B cell (primary cell): Measurements from ENCODE around the gene CTNNA3. TPM values are rescaled to one million over a fixed set of nuclear protein-coding genes. Genes with fewer than 3 reads are reported as not detected.

ENCODE experiments used
- ATAC-seq: fragments of 200-7000 bp; cut with Tn5 transposase; one replicate; pipeline ENCODE4 v1.10.0; 2021; ENCODE audit warnings: low read depth, mild to moderate bottlenecking, moderate number of reproducible peaks, moderate library complexity
- CTCF ChIA-PET: fragments of 350-600 bp; sonication (Branson Sonifier 250); formaldehyde crosslinking; loops from one replicate; lab custom pipeline; 2021; ENCODE audit warnings: antibody characterized with exemption, inconsistent platforms; lab: Charles Lee
- POLR2A ChIA-PET: fragments of 350-600 bp; sonication (Branson Sonifier 250); formaldehyde crosslinking; loops from one replicate; lab custom pipeline; 2021; ENCODE audit warnings: antibody characterized with exemption; lab: Charles Lee
- DNase-seq: peaks from one replicate; pipeline ENCODE4 v3.0.0; 2013
- H2AFZ ChIP-seq: 2 replicates; pipeline ENCODE4 v1.6.1; 2012; ENCODE audit warnings: mild to moderate bottlenecking, low read depth, low read length; ENCODE audit not compliant: insufficient read depth, poor library complexity, severe bottlenecking
- H3K27ac ChIP-seq, 2 donors: 1 replicate in 1 of 2; 2 replicates in 1 of 2; pipeline ENCODE4 v1.5.1; 2012 to 2013; ENCODE audit warnings: low read length in 2 of 2, mild to moderate bottlenecking in 2 of 2, moderate library complexity in 1 of 2
- H3K27me3 ChIP-seq, 4 experiments: fragments of 200-600 bp in 1 of 4; sonication (generic) in 1 of 4; replicated peaks in 1 of 4; 1 replicate in 2 of 4; 2 replicates in 2 of 4; pipeline versions ENCODE4 v1.6.1 to v1.7.0; 2013 to 2016; ENCODE audit warnings: low read length in 3 of 4, mild to moderate bottlenecking in 2 of 4, mixed read lengths in 1 of 4, moderate library complexity in 1 of 4; ENCODE audit not compliant: insufficient read depth in 4 of 4, control insufficient read depth in 3 of 4; ENCODE audit errors: control extremely low read depth in 1 of 4
- H3K36me3 ChIP-seq, 2 experiments: replicated peaks in 1 of 2; 1 replicate in 1 of 2; 2 replicates in 1 of 2; pipeline versions ENCODE4 v1.6.1 to v1.7.1; 2013; ENCODE audit warnings: low read length in 1 of 2; ENCODE audit not compliant: insufficient read depth in 2 of 2, control insufficient read depth in 1 of 2; ENCODE audit errors: control extremely low read depth in 1 of 2, extremely low read depth in 1 of 2
- H3K4me1 ChIP-seq, 2 donors: fragments of 200-600 bp in 1 of 2; sonication (generic) in 1 of 2; 1 replicate in 1 of 2; 2 replicates in 1 of 2; pipeline versions ENCODE4 v1.5.1 to v1.6.1; 2013 to 2017; ENCODE audit warnings: low read length in 2 of 2; ENCODE audit not compliant: control insufficient read depth in 2 of 2, insufficient read depth in 2 of 2
- H3K4me2 ChIP-seq: replicated peaks from 2 replicates; pipeline ENCODE3; 2012; ENCODE audit warnings: mild to moderate bottlenecking, low read depth, low read length; ENCODE audit not compliant: poor library complexity, severe bottlenecking
- H3K4me3 ChIP-seq, 5 experiments: fragments of 200-600 bp in 1 of 5; sonication (generic) in 1 of 5; 1 replicate in 3 of 5; 2 replicates in 2 of 5; pipeline versions ENCODE4 v1.5.1 to v1.7.0; 2011 to 2016; ENCODE audit warnings: low read length in 4 of 5, mild to moderate bottlenecking in 4 of 5, low read depth in 2 of 5, control low read depth in 1 of 5, moderate library complexity in 1 of 5; ENCODE audit not compliant: insufficient read depth in 1 of 5; ENCODE audit errors: control extremely low read depth in 1 of 5, extremely low read depth in 1 of 5
- H3K79me2 ChIP-seq: fragments of 200-600 bp; sonication (generic); one replicate; pipeline ENCODE4 v1.6.0; 2016; ENCODE audit warnings: low read length; ENCODE audit not compliant: control insufficient read depth, insufficient read depth
- H3K9ac ChIP-seq: fragments of 200-600 bp; sonication (generic); 2 replicates; pipeline ENCODE4 v1.6.1; 2017; ENCODE audit warnings: mild to moderate bottlenecking, low read length, moderate library complexity
- H3K9me3 ChIP-seq, 3 donors: one replicate each; pipeline versions ENCODE4 v1.6.1 to v1.7.1; 2013; ENCODE audit warnings: low read length in 2 of 3; ENCODE audit not compliant: control insufficient read depth in 2 of 3, insufficient read depth in 1 of 3; ENCODE audit errors: control extremely low read depth in 1 of 3
- H4K20me1 ChIP-seq: 2 replicates; pipeline ENCODE4 v1.6.0; 2012; ENCODE audit warnings: mild to moderate bottlenecking, low read length; ENCODE audit not compliant: insufficient read depth, control insufficient read depth, poor library complexity, severe bottlenecking
- H3K27ac Mint-ChIP-seq: one replicate; pipeline ENCODE4 v1.8.0; 2021; ENCODE audit warnings: mixed read lengths
- H3K27me3 Mint-ChIP-seq: one replicate; pipeline ENCODE4 v1.8.0; 2021; ENCODE audit warnings: mixed read lengths
- H3K4me1 Mint-ChIP-seq: one replicate; pipeline ENCODE4 v1.8.0; 2021; ENCODE audit warnings: mixed read lengths
- H3K4me3 Mint-ChIP-seq: one replicate; pipeline ENCODE4 v1.8.0; 2021; ENCODE audit warnings: mixed read lengths
- H3K9me3 Mint-ChIP-seq: one replicate; pipeline ENCODE4 v1.8.0; 2022; ENCODE audit warnings: mixed read lengths; ENCODE audit not compliant: insufficient read depth
- CTCF ChIP-seq: fragments of 200-600 bp; IDR thresholded peaks from one replicate; pipeline ENCODE4 v1.8.0; 2022; ENCODE audit warnings: antibody characterized with exemption, mild to moderate bottlenecking
- EZH2 ChIP-seq: IDR thresholded peaks from 2 replicates; pipeline ENCODE4 v1.6.1; 2012; ENCODE audit warnings: borderline replicate concordance, low read depth, mild to moderate bottlenecking, moderate library complexity, low read length; ENCODE audit not compliant: insufficient read depth, poor library complexity, severe bottlenecking
- WGBS: methylation state at CpG from one replicate; pipeline ENCODE4 v1.1.5; 2013; ENCODE audit warnings: missing lambda C conversion rate; ENCODE audit not compliant: insufficient coverage; 5-methylcytosine and 5-hydroxymethylcytosine counted together
- intact Hi-C: fragments of 100-400 bp; cut with micrococcal nuclease; formaldehyde crosslinking; loops from one replicate; pipeline ENCODE4 v1.10.0; 2022
- polyA plus RNA-seq: library from polyadenylated mRNA; depleted of rRNA; stranded (reverse); fragments of >200 nt; gene quantifications from 2 replicates; pipeline ENCODE4 v1.2.3, GENCODE V29; 2012
- total RNA-seq, 2 donors: library from RNA; stranded (reverse); fragments of 120-200 nt in 1 of 2; gene quantifications; 1 replicate in 1 of 2; 2 replicates in 1 of 2; pipeline versions ENCODE4 v1.2.3 to v1.2.4, GENCODE V29; 2013 to 2022

Gene CTNNA3
- total and polyA plus RNA-seq, 2 donors (not counting 1 experiment from before 2014, with no cell fraction given): 0.01 TPM; not detected in 1

GRCh38 chr10:67385089-67385488 lies 310.9 kb downstream of the CTNNA3 start:
- Histone ChIP-seq H4K20me1 (no peaks in the 10 kb centered on the region), H3K9ac (no peak overlapping the region), H3K9me3 (no peaks in the 10 kb centered on the region), H3K27me3 (no peaks in the 10 kb centered on the region), H3K79me2 (no peaks in the 10 kb centered on the region), H3K4me3 (no peak overlapping the region), H3K27ac (no peak overlapping the region), H3K4me1 (no peaks in the 10 kb centered on the region), H3K4me2 (no peak overlapping the region), H2AFZ (no peak overlapping the region), H3K36me3 (no peaks in the 10 kb centered on the region)
- Mint-ChIP-seq H3K27ac (no peak overlapping the region), H3K4me1 (no peaks in the 10 kb centered on the region), H3K9me3 (no peaks in the 10 kb centered on the region), H3K27me3 (peaks cover 7% of the 10 kb centered on the region), H3K4me3 (no peak overlapping the region)
- CTCF ChIA-PET: no interaction called here
- DNase-seq (no peak), ATAC-seq (no peak)
- POLR2A ChIA-PET: no interaction called here
- intact Hi-C loops: no loop called here
- no peak for TF ChIP-seq CTCF
- TF ChIP-seq EZH2: no peak

DNA sequence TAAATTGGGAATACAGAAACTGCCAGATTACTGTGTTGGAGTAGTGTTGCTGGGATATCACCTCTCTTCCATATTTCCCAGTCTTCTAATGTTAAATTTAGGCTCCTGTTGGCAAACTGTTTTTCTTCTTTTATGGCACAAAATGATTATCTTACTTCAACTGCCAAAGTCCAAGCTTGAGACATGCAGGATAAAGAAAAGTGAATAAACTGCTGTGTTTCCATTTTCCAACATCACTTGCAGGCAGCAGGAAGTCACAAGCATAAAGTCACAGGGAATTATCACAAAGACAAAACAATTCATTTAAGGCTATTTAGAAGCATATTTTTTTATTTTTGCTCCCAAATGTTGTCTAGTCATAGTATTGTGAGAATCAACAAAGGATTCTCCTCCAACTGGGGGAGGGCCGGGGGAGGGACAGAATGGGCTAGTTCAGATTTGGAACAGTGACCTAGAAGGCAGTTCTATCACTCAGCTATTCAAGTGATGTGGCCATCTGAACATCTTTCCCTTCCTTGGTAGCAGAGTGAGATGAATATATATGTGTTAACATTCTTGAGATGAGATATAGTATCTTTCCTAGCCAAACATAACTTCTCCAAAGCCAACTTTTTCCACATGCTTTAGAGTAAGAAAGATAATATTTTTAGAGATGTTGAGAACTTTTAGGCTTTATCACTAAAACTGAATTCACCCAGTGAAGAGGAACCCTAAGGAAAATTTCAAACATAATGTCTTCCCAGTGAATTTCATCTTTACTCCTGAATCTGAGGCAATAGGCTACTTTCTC lies 364.7 kb downstream of the CTNNA3 start:
- H4K20me1 ChIP-seq: no peaks in the 10 kb centered on the region
- ChIA-PET POLR2A (no interaction called here), CTCF (no interaction called here)
- H3K27me3 ChIP-seq: no peaks in the 10 kb centered on the region
- ATAC-seq (no peak), DNase-seq (no peak)
- no peaks in the 10 kb centered on the region for H3K4me1 ChIP-seq
- no peaks in the 10 kb centered on the region for H3K4me1 Mint-ChIP-seq
- no peak overlapping the region for H3K27ac ChIP-seq
- no peak overlapping the region for H2AFZ ChIP-seq
- peaks cover 0 to 10% (median 0%) of the 10 kb centered on the region in 3 donors for H3K9me3 ChIP-seq
- no CpG with 5 or more reads among the region's 1 CpG for WGBS
- H3K79me2 ChIP-seq: no peaks in the 10 kb centered on the region
- H3K4me3 Mint-ChIP-seq: no peak overlapping the region
- H3K9ac ChIP-seq: no peak overlapping the region
- H3K27ac Mint-ChIP-seq: no peak overlapping the region
- no peaks in the 10 kb centered on the region for H3K36me3 ChIP-seq
- TF ChIP-seq EZH2 (no peak), CTCF (no peak)
- no peaks in the 10 kb centered on the region for H3K27me3 Mint-ChIP-seq
- H3K4me3 ChIP-seq: no peak overlapping the region
- intact Hi-C loops: no loop called here
- H3K4me2 ChIP-seq: no peak overlapping the region
- peaks cover 2% of the 10 kb centered on the region for H3K9me3 Mint-ChIP-seq
